A204.1 (cell line): ENCODE results near the gene INHBB.

Source experiments
- FAIRE-seq: peaks from 2 replicates; lab custom pipeline; 2012; peaks lifted over from hg19 to GRCh38; lab: Jason Lieb, UNC

Gene INHBB

DNA sequence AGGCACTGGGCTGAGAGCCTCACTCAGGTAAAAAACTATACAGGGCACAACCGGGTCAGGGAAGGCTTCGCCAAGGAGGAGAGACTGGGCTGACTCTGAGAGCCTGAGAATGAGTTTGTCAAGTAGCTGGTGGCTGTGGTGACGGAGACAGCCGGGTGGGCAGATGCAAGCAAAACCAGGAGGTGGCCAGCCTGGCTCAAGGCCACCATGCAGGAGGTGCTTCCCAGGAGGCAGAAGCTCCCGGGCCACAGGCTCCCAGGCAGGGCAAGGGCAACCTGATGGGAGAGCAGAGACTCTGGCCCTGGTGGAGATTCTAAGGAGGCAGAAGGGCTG is 2.9 kb upstream of the INHBB start:
- no peak for FAIRE-seq

DNA sequence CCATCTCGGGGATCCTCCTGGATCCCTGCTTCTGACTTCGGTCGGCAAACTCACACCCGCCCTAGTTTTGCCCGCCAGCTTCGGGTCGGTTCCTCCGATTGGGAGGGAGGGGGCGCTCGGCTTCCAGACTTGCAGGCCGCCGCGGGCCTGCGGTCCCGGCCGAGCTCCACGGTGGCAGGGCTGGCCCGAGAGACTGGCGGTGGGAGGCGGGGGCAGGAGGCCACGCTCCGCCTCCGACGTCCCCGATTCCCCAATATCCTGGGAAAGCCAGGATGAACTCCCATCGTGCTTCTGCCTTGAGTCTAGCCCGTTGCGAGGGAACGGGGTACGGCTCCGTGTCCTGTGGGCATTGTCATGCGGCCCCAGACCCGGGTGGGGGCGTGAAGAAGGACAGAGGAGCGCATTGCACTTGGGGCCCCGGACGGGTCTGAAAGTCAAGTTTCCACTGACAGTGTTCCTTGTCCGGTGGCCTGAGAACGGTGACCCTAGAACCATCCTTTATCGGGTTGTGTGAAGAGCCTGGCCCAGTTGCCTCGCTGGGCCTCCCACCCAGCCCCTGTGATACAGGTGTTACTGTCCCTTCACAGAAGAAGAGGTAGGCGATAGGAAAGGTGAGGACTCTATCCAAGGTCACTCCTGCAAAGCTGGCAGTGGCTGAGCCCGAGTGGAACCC is 2.4 kb upstream of the INHBB start:
- no peak for FAIRE-seq

DNA sequence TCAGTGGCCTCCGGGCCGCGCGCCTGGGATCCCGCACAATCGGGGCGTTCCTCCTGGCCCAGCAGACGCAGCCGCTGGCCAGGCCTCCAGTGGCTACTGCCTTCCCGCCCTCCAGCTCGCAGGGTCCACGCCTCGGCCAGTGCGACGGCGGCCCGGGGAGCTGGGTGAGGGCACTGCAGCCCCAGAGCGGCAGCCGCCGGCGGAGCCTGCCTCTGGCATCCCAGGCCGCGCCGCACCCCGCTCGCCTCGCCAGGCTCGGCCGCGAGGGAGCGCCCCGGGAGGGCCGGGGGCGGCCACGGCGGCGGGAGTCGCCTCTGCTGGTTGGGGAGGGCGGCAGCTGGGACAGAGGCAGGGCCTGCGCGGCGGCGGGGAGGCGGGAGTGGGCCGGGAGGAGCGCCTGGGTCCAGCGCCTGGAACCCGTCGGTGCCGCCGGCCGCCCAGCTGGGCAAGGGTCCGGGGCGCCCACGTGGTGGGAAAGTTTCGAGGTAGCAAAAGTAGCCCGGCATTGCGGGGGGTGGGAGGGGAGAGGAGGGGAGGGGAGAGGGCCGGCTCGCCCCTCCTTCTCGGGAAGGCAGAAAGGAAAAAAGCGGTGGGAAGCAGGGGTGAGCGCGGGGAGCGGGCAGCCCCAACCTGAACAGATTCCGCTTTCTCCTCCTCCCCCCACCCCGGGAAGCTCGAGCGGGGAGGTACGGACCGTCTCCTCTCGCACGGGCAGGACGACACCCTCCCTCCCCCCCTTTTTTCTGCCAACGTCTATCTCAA is 1.5 kb upstream of the INHBB start:
- FAIRE-seq = no peak

DNA sequence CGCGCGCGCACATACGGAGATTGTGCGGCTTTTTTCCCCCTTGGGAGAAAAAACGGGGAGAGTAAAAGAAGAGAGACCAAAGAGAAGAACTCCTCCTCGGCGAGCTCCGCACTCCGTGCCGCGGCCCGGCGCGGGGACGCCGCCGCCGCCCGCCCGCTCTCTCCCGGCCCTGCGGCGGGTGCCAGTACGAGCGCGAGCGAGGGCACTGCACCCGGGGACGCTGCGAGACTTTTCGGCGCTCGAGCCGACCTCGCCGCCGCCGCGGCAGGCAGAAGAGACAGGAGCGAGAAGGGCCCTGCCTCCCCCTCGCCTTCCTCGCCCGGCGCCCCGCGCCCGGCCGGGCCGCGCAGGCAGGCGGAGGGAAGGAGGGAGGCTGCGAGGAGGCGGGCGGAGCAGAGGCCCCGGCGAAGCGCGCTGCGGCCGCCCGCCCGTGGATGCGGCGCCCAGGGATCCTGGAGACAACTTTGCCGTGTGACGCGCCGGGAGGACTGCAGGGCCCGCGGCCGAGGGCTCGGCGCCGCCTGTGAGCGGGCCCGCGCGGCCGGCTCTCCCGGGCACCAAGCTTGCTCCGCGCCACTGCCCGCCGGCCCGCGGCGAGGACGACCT is 857 bp upstream of the INHBB start:
- FAIRE-seq = no peak

DNA sequence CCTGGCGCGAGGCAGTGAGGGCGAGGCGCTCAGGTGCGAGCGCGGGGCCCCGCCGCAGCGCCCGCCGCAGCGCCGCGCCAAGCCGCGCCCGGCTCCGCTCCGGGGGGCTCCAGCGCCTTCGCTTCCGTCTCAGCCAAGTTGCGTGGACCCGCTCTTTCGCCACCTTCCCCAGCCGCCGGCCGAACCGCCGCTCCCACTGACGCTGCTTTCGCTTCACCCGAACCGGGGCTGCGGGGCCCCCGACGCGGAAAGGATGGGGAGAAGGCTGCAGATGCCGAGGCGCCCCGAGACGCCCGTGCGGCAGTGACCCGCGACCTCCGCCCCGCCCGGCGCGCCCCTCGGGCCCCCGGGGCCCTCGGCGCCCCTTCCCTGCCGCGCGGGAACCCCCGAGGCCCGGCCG is 328 bp upstream of the INHBB start:
- no peak for FAIRE-seq

DNA sequence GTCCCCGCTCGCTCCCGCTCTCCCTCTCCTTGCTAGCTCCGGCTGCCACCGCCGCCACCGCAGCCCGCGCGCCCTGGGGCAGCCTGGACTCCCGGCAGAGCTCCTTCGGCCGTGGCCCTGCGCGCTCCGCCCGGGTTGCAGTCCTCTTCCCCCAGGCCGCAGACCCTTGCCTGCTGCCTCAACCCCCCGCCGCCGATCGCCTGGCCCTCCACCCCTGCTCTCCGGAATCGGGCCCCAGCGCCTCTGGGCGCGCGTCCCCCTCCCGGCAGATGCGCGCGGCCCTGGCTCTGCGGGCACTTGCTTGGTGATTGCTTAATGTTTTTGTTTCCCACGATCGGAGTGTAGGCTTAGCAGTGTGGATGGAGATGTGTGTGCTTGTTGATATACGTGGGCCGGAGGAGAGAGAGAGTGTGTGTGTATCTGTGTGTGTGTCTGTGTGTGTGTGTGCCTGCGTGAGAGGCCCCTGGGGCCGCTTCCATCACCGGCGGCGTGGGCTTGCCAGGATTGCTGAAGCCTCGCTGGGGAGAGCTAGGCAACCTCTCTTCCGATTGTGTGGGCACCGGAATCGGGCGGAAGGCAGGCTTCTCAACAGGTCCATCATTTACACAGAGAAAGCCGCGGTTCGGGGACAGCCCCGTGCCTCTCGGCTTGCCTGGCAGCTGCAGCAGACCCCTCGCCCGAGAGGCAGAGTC is 877 bp downstream of the INHBB start:
- no peak for FAIRE-seq

DNA sequence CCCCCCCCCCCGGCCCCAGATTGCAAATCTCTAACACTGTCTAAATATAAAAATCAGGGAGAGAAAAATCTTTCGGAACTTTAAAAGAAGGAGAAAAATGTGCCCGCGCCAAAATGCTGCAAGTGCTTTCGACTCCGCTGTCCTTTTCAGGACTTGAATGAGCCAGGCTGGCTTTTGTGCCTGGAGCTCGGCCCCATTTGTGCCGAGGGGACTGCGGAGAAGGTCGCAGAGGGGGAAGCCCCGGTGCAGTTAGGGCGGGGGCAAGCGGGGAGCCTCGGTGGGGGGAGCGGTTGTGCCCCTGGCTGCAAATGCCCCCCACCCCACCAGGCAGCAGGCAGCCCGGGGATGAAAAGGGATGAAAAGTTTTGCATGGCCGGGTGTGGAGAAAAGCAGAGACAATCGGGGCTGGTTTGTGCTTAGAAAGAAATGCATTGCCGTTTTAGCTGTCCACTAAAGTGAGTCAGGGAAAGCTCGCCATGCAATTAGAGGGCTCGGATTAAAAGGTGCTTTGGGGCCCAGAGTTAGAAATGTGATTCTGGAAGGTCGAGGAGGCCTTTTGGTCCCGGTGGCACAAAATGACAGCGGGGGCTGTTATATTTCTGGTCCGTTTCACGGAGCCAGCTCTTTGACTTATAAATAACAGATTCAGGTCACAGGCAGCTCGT is 1.6 kb downstream of the INHBB start:
- no peak for FAIRE-seq

DNA sequence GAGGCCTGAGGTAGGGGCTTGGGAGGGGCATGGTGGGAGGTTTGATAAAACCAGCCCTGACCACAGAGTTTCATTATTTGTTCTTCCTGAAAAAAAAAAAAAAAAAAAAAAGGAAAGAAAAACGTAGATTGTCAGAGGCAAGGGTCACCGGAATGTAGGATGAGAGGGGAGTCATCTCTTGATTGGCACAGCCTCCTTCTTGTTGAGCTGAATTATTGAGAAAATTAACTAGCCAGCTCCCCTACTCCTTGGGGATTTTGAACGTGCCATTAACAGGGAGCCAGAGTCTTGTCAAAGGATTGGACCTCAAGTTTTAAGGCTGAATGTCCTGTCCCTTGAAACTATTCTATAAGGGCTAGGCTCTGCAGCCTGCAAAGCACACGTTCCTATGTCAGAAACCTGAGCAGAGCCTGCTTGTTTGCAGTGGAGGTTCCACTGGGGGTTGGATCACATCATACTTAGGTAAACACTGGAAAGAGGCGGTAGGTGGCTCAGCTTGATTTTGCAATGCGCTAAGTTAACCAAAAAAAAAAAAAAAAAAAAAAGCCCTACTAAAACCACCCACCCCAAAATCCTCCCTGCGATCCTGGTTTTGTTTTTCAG is 2.3 kb downstream of the INHBB start:
- no peak for FAIRE-seq

DNA sequence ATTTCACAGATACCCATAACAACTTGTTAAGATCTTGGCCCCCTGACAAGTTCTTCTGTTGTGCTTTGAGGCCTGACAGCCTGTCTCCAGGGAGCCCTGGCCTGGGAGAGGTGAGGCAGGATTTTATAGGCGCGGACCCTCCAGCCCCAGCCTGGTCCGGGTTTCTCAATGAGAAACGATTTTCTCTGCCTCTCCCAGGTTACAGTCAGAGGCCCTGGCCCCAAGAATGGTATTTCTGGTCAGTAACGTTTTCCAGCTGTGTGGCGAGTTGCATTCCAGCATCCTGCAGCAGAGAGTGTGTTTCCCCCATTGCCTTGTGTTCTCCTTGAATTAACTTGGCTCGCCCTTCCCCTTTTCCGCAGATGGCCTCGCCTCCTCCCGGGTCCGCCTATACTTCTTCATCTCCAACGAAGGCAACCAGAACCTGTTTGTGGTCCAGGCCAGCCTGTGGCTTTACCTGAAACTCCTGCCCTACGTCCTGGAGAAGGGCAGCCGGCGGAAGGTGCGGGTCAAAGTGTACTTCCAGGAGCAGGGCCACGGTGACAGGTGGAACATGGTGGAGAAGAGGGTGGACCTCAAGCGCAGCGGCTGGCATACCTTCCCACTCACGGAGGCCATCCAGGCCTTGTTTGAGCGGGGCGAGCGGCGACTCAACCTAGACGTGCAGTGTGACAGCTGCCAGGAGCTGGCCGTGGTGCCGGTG is 3.0 kb downstream of the INHBB start:
- FAIRE-seq = no peak

DNA sequence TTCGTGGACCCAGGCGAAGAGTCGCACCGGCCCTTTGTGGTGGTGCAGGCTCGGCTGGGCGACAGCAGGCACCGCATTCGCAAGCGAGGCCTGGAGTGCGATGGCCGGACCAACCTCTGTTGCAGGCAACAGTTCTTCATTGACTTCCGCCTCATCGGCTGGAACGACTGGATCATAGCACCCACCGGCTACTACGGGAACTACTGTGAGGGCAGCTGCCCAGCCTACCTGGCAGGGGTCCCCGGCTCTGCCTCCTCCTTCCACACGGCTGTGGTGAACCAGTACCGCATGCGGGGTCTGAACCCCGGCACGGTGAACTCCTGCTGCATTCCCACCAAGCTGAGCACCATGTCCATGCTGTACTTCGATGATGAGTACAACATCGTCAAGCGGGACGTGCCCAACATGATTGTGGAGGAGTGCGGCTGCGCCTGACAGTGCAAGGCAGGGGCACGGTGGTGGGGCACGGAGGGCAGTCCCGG is 3.5 kb downstream of the INHBB start:
- no peak for FAIRE-seq

DNA sequence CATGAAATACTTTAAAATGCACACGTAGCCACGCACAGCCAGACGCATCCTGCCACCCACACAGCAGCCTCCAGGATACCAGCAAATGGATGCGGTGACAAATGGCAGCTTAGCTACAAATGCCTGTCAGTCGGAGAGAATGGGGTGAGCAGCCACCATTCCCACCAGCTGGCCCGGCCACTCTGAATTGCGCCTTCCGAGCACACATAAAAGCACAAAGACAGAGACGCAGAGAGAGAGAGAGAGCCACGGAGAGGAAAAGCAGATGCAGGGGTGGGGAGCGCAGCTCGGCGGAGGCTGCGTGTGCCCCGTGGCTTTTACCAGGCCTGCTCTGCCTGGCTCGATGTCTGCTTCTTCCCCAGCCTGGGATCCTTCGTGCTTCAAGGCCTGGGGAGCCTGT is 4.1 kb downstream of the INHBB start:
- FAIRE-seq = no peak

DNA sequence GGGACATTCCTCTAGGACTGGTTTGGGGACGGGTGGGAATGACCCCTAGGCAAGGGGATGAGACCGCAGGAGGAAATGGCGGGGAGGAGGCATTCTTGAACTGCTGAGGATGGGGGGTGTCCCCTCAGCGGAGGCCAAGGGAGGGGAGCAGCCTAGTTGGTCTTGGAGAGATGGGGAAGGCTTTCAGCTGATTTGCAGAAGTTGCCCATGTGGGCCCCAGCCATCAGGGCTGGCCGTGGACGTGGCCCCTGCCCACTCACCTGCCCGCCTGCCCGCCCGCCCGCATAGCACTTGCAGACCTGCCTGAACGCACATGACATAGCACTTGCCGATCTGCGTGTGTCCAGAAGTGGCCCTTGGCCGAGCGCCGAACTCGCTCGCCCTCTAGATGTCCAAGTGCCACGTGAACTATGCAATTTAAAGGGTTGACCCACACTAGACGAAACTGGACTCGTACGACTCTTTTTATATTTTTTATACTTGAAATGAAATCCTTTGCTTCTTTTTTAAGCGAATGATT is 4.9 kb downstream of the INHBB start:
- FAIRE-seq = no peak

DNA sequence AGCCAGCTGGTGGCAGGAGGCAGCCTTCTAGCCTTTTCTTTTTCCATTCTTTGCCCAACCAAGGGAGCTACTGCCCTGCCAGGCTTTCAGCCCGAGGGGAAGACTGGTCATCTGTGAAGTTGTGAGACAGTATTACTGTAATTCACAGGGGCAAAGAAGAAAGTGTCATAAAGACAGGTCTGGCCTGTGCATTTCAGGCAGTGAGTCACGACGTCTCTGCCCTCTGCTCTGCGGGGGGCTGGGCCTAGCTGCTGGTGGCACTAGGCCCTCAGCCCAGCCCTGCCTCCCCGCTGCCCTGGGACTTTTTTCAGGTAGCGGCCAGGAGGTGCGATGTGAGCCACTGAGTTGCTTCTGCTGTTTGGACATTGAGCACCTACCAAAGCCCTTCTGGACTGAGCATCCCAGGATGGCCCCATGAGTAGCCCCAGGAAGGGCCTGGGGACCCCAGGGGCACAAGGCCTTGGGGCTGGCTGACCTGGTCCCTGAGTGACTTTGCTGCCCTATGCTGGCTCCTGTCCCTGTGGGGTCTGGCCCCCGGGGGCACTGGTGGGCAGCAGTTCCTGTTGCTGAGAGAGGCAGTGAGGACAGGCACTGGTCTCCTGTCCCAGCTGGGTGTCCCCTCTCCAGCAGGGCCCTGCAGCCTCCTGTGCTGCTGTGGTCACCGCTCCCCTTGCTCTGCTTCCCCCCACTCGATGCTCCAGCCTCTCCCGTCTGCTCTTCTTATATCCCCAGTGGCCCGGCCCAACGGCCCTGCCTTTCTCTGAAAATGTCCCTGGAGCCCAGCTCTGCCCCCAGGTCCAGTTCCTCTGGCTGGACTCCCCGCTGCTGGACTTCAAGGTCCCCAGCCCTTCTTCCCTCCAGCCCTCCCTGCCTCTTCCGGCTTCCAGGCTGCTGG is 7.0 kb downstream of the INHBB start:
- no peak for FAIRE-seq

DNA sequence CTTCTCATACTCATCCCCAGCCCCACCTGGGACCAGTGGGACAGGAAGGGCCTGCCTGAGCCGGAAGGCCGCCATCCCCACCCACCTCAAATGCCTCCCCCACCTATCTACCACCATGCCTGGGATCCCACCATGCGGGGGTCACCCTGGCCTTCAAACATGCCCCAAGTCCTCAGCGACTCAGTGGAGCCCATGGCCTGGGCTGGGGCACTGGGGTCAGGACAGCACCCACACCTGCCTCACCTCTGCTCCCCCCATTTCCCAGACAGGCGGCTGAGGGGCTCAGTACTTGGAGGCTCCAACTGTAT is 7.6 kb downstream of the INHBB start:
- no peak for FAIRE-seq

DNA sequence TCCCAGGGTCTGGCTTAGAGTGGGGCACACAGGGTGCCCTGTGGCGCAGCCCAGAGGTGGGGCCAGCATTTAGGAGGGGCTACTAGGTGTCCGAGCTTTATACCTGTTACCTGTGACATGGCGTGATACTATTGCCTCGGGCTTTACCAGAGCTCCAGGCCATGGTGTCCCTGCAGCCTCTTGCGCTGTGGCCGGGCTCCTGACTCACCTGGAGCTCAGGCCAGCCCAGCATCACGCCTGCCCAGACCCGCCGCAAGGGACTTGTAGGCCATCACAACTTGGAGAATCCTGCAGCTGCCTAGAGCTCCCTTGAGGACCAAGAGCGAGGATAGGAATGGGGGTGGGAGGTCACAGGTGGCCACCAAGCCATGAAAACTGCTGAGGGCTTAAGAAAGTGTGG is 8.0 kb downstream of the INHBB start:
- FAIRE-seq = no peak

DNA sequence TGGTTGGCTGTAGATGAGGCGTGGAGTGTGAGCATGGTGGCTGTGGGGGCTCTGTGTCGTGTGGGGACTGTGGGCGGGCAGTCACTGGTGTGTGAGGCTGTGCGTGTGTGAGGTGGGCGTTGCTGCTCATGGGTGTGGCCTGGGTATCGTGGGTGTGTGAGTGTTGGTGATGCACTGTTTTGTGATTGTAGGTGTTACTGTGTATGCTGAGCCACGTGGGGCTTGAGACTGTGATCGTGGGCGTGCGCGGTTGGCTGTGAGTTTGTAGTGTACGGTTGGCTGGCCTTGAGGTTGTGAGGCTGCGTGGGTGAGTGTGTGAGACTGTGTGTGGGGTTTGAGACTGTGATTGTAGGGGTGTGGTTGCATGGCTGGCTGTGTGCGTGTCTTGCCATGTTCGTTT is 8.5 kb downstream of the INHBB start:
- FAIRE-seq = no peak

DNA sequence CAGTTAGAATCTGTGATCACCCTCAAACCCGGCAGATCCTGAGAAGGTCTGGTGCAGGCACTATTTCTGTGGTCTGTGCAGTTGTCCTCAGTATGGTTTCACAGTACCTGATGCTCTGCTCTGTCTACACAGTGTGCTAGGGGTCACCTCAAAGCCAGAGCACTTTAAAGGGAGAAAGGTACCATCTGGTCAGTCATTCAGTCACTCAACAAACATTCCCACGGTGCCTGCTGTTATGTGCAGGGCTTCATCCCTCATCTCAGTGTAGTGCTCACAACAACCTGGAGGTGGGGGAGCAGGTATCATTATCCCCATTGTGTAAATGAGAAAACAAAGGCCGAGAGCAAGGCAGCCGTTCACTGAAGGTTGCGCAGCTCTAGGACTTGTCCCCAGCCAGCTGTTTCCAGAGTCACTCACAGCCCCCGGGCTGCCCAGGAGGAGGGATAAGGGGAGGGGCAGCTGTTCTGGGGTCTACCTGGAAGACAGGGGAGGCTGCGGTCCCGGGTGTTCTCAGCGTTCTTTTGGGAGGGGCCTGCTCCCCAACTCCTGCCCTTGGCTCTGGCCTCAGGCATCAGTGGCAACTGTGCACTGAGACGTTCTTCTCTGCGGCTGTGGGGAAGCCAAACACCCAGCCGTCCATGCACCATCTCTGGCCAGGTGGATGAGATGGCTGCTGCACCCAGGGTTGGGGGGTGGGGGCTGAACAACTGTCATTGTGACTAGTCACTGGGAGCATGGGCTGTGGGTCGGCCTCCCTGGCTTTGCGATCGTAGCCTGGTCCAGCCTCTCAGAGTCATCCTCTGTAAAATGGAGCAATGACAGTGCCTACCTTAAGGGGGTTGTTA is 9.2 kb downstream of the INHBB start:
- no peak for FAIRE-seq

DNA sequence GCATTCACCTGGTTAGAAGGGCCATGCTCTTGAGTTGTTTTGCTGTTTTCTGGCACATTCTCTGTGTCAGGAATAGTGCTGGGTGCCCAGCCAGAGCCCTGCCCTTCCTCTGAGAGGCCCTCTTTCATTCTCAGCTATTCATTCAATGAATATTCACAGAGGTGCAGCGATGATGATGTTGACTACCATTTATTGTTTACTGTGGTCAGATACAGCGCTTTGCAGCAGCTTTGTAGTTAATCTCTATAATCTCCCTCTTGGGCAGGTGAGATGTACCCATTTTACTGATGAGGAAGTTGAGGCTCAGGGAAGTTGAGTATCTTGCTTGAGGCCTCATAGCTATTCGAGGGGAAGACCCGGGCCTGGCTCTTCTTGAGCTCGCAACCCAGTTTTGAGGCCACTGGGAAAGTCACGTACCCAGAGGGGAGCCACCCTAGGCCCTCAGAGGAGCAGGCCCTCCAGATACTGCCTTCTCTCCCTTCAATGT is 9.9 kb downstream of the INHBB start:
- FAIRE-seq = no peak

DNA sequence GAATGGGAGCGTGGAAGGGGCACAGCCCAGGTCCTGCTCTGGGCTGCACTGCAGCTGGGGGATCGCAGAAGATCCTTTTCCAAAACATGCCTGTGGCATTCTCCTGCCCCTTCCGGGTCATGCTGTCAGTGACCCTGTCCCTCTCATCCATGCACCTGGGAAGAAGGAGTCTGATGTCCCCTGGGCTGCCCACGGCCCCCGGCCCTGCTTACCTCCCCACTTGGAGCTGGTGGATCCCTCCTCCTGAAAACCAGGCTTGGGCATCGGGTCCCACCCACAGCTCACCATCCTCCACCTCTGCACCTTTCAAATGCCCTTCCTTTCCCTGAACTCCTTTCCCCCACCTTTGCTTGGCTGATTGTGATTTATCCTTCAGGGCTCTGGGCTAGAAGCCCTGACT is 11.8 kb downstream of the INHBB start:
- FAIRE-seq = no peak
